MG63 (cell line): ENCODE results near the gene OR10G3. TPM values are rescaled to one million over a fixed set of nuclear protein-coding genes. Genes with fewer than 3 reads are reported as not detected.

Experiments used
- DNase-seq: peaks from one replicate; pipeline ENCODE4 v3.0.0-alpha.2; 2020
- H3K27me3 ChIP-seq: fragments of 250-450 bp; sonication (Bioruptor Pico); 2 replicates; pipeline ENCODE4 v1.5.1; 2020; ENCODE audit warnings: mild to moderate bottlenecking, moderate library complexity
- H3K36me3 ChIP-seq: fragments of 250-450 bp; sonication (Bioruptor Pico); 2 replicates; pipeline ENCODE4 v1.5.1; 2020; ENCODE audit warnings: mild to moderate bottlenecking, moderate library complexity
- H3K4me3 ChIP-seq: fragments of 250-450 bp; sonication (Bioruptor Pico); 2 replicates; pipeline ENCODE4 v1.5.1; 2020; ENCODE audit warnings: mild to moderate bottlenecking, moderate library complexity
- H3K9me3 ChIP-seq: fragments of 250-450 bp; sonication (Bioruptor Pico); 2 replicates; pipeline ENCODE4 v1.5.1; 2020; ENCODE audit warnings: mild to moderate bottlenecking, moderate library complexity
- total RNA-seq: library from RNA; depleted of rRNA; stranded (reverse); fragments of >200 nt; shearing (Covaris generic); gene quantifications from 2 replicates; pipeline ENCODE4 v1.2.3, GENCODE V29; 2014; ENCODE audit warnings: low replicate concordance

The OR10G3 gene
- total RNA-seq, 1 experiment from 2014 or later: not detected

- H3K4me3 ChIP-seq: no peak overlapping the region
- H3K9me3 ChIP-seq: no peaks in the 10 kb centered on the region
- H3K27me3 ChIP-seq: 0 out of 2 replicates have a peak, but pooled peaks cover 2% of the 10 kb centered on the region
- no peaks in the 10 kb centered on the region for H3K36me3 ChIP-seq
- no peak for DNase-seq
These were observed 38.3 kb downstream of the OR10G3 start for GRCh38 chr14:21541413-21542074.

GRCh38 chr14:21539189-21539940, 40.5 kb downstream of the OR10G3 start:
- H3K27me3 ChIP-seq: peaks cover 6% of the 10 kb centered on the region
- no peaks in the 10 kb centered on the region for H3K9me3 ChIP-seq
- H3K4me3 ChIP-seq: no peak overlapping the region
- H3K36me3 ChIP-seq: no peaks in the 10 kb centered on the region
- no peak for DNase-seq

GRCh38 chr14:21537090-21537424, 42.8 kb downstream of the OR10G3 start:
- Histone ChIP-seq H3K4me3 (no peak overlapping the region), H3K27me3 (peaks cover 6% of the 10 kb centered on the region), H3K9me3 (no peaks in the 10 kb centered on the region), H3K36me3 (no peaks in the 10 kb centered on the region)
- no peak for DNase-seq

- no peaks in the 10 kb centered on the region for H3K36me3 ChIP-seq
- no peak overlapping the region for H3K4me3 ChIP-seq
- H3K9me3 ChIP-seq: no peaks in the 10 kb centered on the region
- no peak for DNase-seq
- H3K27me3 ChIP-seq: peaks cover 6% of the 10 kb centered on the region
These were observed 43.3 kb downstream of the OR10G3 start for GRCh38 chr14:21536418-21537089.

GRCh38 chr14:21535545-21536417, 44.1 kb downstream of the OR10G3 start:
- Histone ChIP-seq H3K27me3 (peaks cover 6% of the 10 kb centered on the region), H3K36me3 (no peaks in the 10 kb centered on the region), H3K4me3 (no peak overlapping the region), H3K9me3 (no peaks in the 10 kb centered on the region)
- no peak for DNase-seq

GRCh38 chr14:21534576-21534975, 45.3 kb downstream of the OR10G3 start:
- DNase-seq: no peak
- H3K9me3 ChIP-seq: no peaks in the 10 kb centered on the region
- H3K27me3 ChIP-seq: peaks cover 6% of the 10 kb centered on the region

GRCh38 chr14:21533294-21533693, 46.6 kb downstream of the OR10G3 start:
- Histone ChIP-seq H3K36me3 (no peaks in the 10 kb centered on the region), H3K27me3 (peaks cover 6% of the 10 kb centered on the region), H3K9me3 (no peaks in the 10 kb centered on the region), H3K4me3 (no peak overlapping the region)
- DNase-seq: no peak

More at GRCh38 chr14:21534576-21534975, 45.3 kb downstream of the OR10G3 start:
- no peaks in the 10 kb centered on the region for H3K36me3 ChIP-seq
- H3K4me3 ChIP-seq: no peak overlapping the region

GRCh38 chr14:21529515-21529914, 50.4 kb downstream of the OR10G3 start:
- H3K4me3 ChIP-seq: no peak overlapping the region
- H3K9me3 ChIP-seq: no peaks in the 10 kb centered on the region
- no peaks in the 10 kb centered on the region for H3K27me3 ChIP-seq
- no peaks in the 10 kb centered on the region for H3K36me3 ChIP-seq
- no peak for DNase-seq

- DNase-seq: no peak
- Histone ChIP-seq H3K4me3 (no peak overlapping the region), H3K36me3 (no peaks in the 10 kb centered on the region), H3K9me3 (no peaks in the 10 kb centered on the region), H3K27me3 (no peaks in the 10 kb centered on the region)
These were observed 51.2 kb downstream of the OR10G3 start for GRCh38 chr14:21528381-21529348.

- H3K36me3 ChIP-seq: no peaks in the 10 kb centered on the region
- H3K9me3 ChIP-seq: no peaks in the 10 kb centered on the region
- no peaks in the 10 kb centered on the region for H3K27me3 ChIP-seq
- no peak overlapping the region for H3K4me3 ChIP-seq
- DNase-seq: no peak
These were observed 52.6 kb downstream of the OR10G3 start for GRCh38 chr14:21527318-21527679.

GRCh38 chr14:21526672-21527317, 53.1 kb downstream of the OR10G3 start:
- Histone ChIP-seq H3K36me3 (no peaks in the 10 kb centered on the region), H3K9me3 (no peaks in the 10 kb centered on the region), H3K4me3 (peak overlapping the region; percentile 45), H3K27me3 (no peaks in the 10 kb centered on the region)
- DNase-seq: no peak

GRCh38 chr14:21525962-21526671, 53.8 kb downstream of the OR10G3 start, which contains the start of gene SALL2:
Gene SALL2, minus strand, starts transcription at chr14:21526346. Its CDS starts 219 bp downstream, at chr14:21526127.
- H3K4me3 ChIP-seq: peak within 1 kb of the TSS; percentile 45
- DNase-seq: peak; percentile 54
- H3K27me3 ChIP-seq: no peaks in the 10 kb centered on the region
- no peaks in the 10 kb centered on the region for H3K9me3 ChIP-seq
- no peaks in the 10 kb centered on the region for H3K36me3 ChIP-seq

GRCh38 chr14:21525571-21525961, 54.3 kb downstream of the OR10G3 start:
- Histone ChIP-seq H3K9me3 (no peaks in the 10 kb centered on the region), H3K36me3 (no peaks in the 10 kb centered on the region), H3K4me3 (peak overlapping the region; percentile 45; the same call in 1 of the 2 replicates), H3K27me3 (no peaks in the 10 kb centered on the region)
- no peak for DNase-seq

- Histone ChIP-seq H3K36me3 (no peaks in the 10 kb centered on the region), H3K4me3 (no peak overlapping the region), H3K9me3 (no peaks in the 10 kb centered on the region), H3K27me3 (no peaks in the 10 kb centered on the region)
- DNase-seq: no peak
These were observed 55.0 kb downstream of the OR10G3 start for GRCh38 chr14:21524575-21525490.
